ENCODE results near the gene TLCD3A.
"Not testable (repeated sequence)": the region's sequence is repeated elsewhere in the genome, so short reads cannot be mapped to it uniquely, and the experiment has no call there.

Gene TLCD3A

DNA sequence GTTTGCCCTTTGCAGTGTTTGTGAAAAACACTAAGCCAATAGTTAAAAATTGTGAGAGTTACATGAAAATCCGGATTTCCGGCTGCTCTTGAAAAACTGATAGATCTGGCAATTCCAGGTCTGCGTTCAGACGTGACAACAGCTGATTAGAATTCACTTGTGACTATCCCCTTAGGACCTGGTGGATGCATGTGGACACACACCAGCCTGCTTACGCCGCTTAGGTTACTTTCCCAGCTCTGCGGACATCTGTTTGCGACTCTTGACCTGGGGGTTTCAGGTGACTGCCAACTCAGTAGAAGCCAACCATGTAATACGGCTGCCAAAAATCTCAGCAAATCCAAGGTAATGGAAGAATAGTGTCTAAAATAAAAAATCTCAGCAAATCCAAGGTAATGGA, 42.0 kb upstream of the TLCD3A start:
- H3K4me3 ChIP-seq (ENCODE audit: low read depth, low read length), result no peak overlapping the region
- no peak for DNase-seq (ENCODE audit: low read depth)
- TF ChIP-seq CTCF (IDR thresholded peaks at IDR 0.05; ENCODE audit: low read depth, low read length, missing control alignments), result no peak

DNA sequence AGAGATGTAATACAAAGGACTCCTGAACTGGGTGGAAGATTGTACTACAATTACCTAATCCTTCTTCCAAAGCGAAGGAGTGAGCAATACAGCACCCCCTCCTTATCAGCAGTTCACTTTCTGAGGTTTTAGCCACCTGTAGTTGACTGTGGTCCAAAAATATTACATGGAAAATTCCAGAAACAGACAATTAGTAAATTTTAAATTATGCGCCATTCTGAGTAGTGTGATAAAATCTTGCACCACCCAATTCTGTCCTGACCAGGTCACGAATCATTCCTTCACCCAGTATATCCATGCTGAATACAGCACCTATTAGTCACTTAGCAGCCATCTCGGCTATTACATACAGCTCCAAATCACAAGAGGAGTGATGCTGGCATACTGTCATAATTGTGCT, 41.0 kb upstream of the TLCD3A start:
- no peak overlapping the region for H3K4me3 ChIP-seq (ENCODE audit: low read depth, low read length)
- TF ChIP-seq CTCF (IDR thresholded peaks at IDR 0.05; ENCODE audit: low read depth, low read length, missing control alignments), result no peak
- no peak for DNase-seq (ENCODE audit: low read depth)

DNA sequence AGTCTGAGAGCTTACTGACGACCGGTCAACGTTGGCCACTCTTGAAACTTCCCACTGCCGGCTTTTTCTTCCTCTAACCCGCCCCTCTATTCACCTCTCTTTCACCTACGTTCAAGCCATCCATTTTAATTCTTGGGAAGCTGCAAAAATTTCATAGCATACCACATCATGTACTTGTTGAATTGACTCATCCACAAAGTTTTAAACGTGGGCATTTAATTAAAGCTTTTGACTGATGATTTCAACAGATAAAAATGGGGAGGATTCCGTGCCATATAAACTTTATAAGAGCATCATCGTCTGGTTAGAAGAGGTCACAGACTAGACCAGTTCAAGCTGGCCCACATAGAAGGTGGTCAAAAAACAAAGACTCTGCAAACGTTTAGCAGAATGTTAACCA, 40.3 kb upstream of the TLCD3A start:
- no peak for TF ChIP-seq CTCF (IDR thresholded peaks at IDR 0.05; ENCODE audit: low read depth, low read length, missing control alignments)
- H3K4me3 ChIP-seq (ENCODE audit: low read depth, low read length), result no peak overlapping the region
- DNase-seq (ENCODE audit: low read depth), result no peak

DNA sequence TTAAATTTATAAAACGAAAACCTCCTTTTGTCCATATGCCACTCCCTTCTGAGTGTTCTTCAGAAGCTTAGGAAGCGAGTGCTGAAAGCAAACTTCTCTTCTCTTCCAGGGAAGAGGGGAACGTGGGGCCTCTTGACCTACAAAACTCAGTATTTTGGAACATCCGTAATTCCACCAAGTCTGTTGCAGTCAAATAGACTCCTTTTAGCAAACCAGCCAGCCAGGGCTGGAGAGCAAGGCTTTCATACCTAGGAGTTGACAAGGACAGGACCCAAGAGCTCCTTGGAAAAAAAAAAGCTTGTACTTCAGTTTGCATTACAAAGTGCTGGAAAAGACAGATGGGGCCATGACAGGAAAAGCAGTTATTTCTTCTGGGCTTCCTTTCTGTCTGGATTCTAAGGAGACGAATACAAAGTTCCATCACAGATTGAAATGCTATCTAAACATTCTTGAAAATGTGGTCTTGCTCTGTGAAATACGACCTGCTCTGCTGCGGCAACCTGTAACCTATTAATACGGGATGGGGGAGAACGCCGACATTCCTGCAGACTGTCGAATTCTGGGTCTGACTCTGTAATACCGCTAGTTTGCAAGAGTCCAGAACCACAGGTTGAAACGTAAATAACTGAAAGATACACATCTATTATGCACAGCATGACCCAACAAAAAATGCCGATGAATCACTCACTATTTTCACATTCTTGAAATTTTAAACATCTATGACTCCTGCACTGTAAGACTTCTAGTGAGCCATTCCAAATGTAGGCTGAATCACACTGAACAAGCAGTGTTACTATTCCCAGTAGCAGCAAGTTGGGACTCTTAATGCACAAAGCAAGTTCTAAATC, 38.4 kb upstream of the TLCD3A start:
- DNase-seq (ENCODE audit: low read depth), result no peak
- no peak for TF ChIP-seq CTCF (IDR thresholded peaks at IDR 0.05; ENCODE audit: low read depth, low read length, missing control alignments)
- no peak overlapping the region for H3K4me3 ChIP-seq (ENCODE audit: low read depth, low read length)

DNA sequence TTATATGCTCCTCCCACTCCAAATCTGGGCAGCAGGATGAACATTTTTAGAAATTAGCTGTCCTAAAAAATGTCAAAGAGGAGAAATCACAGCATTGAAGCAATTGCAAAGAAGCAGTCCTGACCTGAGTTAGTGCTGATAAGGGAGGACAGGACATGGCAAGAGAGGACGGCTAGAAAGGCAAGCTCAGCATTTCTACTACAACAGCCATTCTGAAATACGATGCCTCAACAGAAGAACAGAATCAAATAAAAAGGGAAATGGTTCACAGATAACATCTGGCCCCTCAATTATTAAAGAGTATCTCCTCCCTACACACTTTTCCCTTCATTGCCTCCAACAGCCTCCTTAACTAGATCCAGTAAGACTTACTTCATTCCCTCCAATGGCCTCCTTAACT, 36.0 kb upstream of the TLCD3A start:
- no peak overlapping the region for H3K4me3 ChIP-seq (ENCODE audit: low read depth, low read length)
- DNase-seq (ENCODE audit: low read depth), result no peak
- TF ChIP-seq CTCF (IDR thresholded peaks at IDR 0.05; ENCODE audit: low read depth, low read length, missing control alignments), result no peak

DNA sequence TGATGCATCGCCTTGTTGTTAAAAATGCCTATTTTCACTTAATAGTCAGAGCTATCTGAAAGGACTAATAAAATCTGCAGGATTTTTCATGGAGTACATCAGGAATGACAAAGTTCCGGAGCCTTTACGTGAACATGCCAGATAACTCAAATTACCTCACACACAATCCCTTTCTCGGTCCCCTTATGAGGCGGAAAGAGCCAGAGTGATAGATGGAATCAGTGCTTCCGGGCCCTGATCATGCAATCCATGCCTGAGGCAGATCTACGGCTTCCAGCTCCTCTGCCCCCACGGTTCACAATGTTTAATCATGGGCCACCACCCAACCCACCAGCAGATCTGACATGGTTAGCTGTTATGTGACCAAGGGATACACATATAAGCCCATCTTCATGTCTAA, 34.7 kb upstream of the TLCD3A start:
- no peak for DNase-seq (ENCODE audit: low read depth)
- no peak for TF ChIP-seq CTCF (IDR thresholded peaks at IDR 0.05; ENCODE audit: low read depth, low read length, missing control alignments)
- H3K4me3 ChIP-seq (ENCODE audit: low read depth, low read length), result no peak overlapping the region

GRCh38 chr17:698096-698495, 34.3 kb upstream of the TLCD3A start:
- not testable (repeated sequence) for DNase-seq (ENCODE audit: low read depth); H3K4me3 ChIP-seq (ENCODE audit: low read depth, low read length)
